ENCODE measurements around the gene ZBTB38.

Gene ZBTB38

DNA sequence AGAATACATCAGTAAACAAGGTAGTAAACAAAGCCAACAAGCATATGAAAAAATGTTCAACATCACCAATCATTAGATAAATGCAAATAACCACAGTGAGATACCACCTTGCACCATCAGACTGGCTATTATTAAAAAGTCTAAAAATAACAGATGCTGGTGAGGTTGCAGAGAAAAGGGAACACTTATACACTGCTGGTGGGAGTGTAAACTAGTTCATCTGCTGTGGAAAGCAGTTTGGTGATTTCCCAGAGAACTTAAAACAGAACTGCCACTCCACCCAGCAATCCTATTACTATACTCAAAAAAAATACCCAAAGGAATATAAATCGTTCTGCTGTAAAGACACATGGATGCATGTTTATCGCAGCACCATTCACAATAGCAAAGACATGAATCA is 30.3 kb upstream of the ZBTB38 start:
- no peak for DNase-seq

DNA sequence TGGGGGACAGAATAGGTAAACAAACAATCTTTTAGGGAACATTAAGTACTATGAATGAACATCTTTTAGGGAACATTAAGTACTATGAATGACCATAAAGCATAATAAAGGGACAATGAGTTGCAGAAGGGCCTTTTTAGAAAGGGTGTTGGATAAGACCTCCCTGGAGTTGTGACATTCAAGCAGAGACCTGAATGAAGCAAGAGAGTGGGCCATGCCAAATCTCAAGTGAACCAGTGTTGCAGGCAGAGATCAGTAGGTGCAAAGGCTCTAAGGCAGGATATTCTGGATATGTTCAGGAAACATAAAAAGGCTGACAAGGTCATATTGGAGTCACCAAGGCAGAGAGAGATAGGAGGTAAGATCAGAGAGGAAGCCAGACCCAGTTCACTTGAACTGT is 29.4 kb upstream of the ZBTB38 start:
- no peak for DNase-seq

DNA sequence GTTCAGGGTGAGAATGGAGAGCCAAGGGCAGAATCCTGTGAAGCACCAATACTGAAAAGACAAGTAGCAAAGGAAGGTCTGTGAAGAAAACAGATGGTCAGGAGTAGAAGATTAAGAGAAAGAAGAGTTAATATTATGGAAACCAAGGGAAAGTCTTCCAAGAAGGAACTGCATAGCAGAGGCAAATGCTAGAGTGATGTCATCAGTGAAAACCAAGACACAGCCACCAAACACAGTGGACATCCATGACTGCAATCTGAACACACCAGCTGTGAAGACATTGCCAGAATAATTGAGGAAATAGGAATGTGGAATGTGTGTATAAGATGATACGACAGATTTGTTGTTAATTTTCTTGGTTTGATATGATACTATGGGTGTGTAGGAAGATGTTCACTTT is 26.8 kb upstream of the ZBTB38 start:
- DNase-seq: no peak

DNA sequence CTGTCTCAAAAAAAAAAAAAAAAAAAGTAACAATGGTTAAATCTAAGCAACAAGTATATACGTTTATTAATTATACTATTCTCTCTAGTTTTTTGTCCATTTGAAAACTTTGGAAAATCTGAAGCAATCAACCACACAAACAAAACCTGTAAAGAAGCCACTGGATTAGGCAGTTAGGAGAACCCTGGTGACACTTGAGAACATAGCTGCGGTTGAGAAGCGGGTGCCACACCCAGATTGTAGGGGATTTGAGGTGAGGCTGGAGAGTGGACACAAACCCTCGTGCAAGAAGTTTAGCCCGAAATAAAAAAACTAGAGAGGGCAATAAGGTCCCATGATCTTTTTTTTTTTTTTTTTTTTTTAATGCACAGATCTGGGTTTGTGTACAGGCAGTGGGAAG is 25.9 kb upstream of the ZBTB38 start:
- DNase-seq: no peak

DNA sequence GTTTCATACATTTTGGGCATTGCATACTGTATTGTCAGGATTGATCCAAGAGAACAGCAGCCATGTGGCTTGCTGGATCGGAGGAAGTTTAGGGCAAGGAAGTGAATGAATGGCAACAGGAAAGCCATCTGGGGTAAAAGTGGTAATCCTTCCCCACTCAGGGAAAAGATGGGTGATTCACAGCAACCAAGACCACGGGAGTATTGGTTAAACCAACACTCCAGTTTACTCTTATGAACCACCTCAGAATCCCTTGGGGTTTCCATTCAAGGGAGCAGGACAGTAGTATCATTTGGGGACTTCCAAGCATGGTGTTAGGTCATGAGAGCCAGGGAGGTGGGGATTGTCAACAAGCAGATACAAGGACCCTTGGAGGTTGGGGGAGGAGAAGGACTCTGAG is 25.2 kb upstream of the ZBTB38 start:
- no peak for DNase-seq

DNA sequence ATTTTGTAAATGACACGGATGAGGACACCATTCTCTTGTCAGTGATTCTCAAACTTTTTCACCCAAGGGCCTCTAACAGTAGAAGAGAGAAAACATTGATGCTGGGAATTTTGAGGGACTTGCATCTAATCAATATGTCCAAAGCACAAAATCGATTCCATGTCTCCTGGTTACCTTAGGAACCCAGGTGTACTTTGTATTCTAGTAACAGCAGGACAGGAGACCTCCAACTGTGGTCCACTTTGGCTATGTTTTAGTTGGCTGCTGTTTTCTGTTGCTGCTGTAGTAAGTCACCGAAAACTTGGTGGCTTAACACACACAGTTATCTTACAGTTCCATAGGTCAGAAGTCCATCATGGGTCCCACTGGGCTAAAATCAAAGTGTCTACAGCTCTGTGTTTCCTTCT is 24.4 kb upstream of the ZBTB38 start:
- DNase-seq: no peak

DNA sequence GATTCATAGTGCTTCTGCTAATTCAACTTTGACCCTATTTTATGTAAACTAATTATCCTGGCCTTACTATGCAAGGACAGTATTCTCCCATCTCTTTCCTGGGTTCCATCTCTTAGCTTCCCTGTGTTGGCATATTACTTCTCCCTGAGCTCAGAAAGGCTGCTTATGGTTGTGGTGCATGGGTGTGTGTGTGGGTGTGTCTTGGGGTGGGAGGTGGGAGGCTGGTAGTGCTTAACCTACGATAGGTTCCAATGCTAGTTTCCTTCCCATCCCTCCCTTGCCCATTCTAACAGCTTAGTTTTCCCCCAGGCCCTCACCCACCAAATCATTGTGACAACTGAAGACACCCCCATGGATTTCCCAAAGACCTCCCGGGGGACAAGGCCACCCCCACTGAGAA is 22.8 kb upstream of the ZBTB38 start:
- DNase-seq: no peak

DNA sequence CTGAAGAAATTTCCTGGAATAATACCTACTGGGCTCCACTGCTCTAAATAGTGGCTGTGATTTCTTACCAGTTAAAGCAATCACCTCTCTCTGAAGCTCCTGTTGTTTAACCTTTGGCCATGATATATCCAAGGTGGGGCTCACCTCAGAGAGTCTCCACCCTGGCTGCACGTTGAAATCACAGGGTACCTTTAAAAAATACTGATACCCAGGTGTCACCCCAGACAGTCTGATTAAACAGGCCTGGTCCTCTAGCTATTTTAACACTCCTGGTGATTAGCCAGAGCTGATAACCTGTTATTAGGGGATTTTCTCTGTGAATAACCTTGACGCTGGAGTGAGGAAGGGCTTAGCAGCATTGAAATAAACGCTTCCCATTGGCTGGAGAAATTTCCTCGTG is 22.3 kb upstream of the ZBTB38 start:
- DNase-seq: no peak

DNA sequence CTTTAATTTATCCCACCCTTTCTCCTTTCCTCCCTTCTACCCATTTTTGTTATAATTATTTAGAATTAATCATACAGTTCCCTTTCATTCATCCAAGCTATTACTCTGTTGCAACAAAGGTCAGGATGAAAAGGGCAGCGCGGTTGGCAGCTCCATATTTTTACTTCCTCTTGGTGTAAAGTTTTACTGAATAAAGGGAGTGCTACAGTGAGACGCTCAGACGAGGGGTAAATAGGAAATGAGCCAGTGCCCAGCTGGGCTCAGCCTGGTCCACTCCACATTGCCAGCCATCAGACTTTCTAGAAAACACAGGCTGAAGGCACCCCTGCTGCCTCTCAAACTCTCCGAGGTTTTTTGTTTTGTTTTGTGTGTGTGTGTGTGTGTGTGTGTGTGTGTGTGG is 21.9 kb upstream of the ZBTB38 start:
- no peak for DNase-seq

DNA sequence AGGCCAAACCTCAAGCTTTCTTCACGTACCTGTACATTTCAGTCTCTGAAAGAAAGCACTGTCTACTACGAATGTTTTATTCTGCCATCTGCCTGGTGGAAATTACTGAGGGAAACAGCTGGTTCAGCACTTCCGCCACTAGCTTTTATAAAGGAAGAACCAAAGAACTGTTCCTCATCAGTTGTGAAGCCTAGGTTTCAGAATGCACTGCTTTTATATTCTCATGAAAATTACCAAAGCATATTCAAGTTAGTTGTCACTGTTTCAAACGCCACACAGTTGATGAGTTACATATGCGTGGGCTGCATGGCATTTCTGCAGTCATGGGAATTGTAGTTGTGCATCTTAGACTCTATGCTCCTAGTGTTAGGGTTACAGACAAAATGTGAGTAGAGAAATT is 21.5 kb upstream of the ZBTB38 start:
- DNase-seq: no peak

DNA sequence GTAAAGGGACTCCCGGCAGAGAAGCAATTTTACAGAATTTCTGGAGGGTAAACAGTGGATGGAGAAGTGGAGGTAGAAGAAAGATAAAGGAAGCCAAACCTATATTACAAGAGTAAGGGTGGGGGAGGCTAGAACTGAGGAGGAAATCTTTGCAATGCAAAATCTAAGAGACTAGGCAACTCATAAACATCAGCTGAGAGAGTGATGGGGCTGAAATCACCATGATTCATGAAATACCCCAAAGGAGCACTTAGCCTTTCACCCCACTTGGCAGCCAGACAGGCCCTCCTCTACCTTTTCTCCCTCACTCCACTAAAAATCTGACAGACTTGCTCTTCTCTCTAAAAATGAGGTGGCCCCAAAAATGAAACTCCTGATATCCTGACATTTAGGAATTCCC is 19.5 kb upstream of the ZBTB38 start:
- DNase-seq: no peak

DNA sequence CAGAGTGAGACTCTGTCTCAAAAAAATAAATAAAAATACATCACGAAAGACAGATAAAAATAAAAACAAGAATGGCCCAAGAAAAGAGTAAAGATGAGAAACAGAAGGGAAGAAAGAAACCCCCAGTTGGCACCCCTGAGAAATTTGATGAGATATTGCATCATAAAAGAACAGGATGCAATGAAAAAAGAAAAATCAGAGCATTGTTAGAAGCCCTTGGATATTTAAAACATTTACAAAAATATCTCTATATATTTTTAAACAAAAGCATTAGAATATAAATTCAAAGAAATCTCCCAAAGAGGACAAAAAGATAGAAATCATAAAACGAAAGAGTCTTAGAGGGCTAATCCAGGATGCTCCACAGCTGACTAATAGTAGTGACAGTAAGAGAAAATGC is 18.6 kb upstream of the ZBTB38 start:
- no peak for DNase-seq

DNA sequence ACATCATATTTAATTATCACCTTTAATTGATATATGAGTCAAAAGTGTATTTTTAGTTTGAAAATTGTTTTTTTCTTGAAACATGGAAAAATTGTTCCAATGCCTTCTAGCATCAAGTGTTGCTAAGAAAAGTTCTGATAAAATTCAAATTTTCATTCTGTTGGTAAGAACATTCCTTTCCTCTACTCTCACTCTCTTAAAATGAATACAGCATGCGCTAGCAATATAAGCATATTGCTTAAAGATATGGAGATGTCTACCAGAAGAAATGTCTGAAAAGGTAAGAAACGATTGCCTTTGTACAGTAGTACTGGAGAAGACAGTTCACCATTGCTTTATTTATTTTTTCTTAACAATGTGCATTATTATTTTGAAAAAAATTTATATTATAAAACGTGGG is 17.6 kb upstream of the ZBTB38 start:
- DNase-seq: no peak

DNA sequence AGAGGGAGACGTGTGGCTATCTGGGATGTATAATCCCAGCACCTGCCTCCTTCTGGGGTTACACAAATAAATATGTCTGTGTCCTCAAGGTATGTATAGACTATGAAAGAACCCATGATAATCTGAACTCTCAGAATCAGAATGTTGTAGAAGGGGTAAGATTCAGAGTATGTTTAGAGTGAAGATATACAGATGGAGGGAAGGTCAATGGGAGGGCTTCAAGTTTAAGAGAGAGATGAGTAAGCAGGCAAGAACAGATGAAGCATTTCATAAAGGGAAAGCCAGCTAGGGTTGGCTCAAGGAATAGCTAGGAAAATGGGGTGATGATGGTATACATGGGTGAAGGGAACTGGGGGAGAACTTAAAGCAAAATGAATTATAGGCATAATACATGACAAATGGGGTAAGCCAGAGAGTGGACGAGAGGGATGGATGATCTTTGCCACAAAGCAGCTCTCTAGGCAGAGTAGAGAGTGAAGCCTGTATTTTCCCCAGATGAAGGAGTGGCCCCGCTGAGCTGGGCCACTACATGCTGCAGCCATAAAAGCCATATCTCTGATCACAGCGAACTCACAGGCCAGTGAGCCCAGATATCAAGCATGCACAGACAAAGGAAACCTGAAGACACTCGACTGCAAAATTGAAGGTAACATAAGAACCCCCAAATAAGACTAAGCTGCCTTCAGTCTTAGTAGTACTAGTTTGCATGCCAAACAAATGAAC is 15.9 kb upstream of the ZBTB38 start:
- no peak for DNase-seq

DNA sequence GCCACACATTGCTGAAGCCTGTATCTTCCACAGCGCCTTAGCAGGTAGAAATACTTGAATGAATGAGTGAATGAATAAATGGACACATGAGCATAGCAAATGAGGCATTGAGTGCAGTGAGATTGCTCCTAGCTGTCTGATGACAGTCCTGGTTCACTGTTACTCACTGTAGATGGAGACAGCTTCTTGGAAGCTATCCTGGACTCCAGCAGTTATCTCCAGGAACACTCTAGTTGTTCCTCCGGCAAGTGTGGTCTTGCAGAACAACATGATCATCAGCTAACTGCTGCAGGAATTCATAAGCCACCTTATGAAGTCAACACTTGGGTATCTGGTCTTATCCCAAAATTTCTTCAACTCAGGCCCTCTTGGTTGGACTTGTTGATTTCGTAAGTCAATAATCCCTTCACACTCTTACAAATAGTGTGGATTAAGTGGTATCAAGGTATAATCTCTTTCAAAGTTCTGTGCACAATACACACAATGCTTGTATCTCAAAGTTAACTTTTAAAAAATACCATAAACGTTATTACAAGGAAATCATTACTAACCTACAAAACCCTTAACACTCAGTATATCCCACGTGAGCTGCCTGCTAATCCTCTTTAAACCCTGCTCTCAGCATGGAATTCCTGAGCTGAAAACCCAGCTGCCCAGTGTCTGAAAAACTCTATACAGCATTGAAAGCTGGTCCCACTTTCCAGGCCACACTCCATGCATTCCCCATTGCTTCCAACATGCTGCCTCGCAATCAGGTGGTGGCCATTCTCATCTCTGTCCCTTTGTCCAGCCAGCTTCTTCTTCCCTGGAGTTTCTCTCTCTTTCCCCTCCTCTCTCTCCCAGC is 14.4 kb upstream of the ZBTB38 start:
- DNase-seq: no peak

DNA sequence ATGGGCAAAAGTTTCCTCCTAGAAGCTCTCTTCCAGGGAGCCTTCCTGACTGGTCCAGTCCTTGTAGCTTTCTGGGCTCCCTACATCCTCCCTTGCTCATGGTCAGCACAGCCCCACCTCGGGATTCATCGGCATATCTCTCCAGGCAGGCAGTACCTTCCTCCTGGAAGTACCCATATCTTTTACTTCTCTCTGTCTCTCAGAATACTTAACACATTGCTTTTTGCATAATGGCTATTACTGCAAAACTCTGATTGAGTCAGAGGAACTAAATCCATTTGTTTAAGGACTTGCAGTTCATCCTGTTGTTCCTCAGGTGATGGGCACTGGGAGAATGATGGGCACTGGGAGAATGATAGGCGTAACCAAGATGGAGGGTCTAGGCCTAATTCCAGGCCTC is 13.8 kb upstream of the ZBTB38 start:
- DNase-seq: no peak

DNA sequence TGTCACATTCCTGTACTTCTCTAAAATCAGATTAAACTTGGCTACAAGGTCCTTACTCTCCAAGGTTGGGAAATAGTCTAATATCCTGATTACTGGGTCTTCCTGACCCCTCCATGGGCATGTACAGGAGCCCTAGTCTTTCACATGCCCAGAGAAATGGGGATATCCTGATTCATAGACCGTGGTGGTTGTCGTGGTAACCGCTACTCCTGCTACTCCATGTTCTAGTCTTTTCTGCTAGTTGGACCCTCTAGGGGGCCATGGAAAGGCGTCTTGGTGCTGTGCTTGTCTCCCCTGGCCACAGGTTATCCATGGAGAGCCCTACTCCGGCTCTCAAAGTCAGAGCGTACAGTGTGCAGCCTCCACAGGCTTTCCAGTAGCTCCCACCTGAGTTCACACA is 13.1 kb upstream of the ZBTB38 start:
- DNase-seq: no peak

DNA sequence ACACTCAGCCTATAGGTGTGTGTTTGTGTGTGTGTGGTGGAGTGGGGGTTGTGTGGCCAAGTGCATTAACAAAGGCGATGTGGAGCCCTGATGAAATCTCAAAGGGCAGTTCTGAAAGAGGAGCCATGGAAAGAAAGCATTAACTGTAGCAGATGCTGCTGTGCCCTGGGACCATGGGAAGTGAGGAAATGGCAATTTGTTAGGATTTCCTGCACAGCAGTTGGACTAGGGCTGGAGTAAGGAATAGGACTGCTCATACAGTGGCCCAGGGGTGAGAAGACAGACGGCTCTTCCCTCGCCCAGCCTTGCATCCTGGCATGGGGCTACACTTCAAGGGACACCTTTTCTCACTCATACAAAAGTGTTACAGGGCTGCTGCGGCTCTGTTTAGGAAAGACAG is 12.3 kb upstream of the ZBTB38 start:
- no peak for DNase-seq

DNA sequence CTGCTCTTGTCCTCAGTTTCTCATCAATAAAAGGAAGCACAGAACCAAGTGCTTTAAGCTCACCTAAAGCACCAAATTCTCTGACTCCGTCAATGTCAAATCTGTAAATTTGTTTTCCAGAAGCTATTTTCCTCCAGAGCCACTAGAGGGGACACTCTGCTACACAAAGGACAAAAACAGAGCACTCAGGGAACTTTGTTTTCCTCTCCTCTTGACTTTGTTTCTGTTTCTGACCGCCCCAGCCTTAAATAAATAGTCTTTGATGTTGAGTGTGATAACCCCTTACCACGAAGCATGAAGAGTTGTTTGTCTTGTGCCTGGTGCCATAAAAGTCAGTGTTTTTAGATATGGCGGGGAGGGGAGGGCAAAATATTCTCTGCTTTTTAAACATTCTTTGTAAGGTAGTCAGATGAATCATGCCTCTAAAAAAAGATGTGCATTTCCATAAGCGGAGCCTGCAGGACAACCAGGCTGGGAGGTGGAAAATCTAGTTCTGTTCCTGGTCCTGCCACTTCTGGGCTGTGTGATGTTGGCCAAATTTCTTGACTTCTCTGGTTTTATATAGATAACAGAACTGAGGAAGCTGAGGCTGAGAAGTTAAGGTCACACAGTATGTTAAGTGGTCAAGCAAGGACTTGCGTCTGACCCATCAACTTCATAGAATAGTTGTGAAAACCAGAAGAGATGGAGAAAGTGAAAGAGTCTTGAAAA is 7.3 kb upstream of the ZBTB38 start:
- no peak for DNase-seq

DNA sequence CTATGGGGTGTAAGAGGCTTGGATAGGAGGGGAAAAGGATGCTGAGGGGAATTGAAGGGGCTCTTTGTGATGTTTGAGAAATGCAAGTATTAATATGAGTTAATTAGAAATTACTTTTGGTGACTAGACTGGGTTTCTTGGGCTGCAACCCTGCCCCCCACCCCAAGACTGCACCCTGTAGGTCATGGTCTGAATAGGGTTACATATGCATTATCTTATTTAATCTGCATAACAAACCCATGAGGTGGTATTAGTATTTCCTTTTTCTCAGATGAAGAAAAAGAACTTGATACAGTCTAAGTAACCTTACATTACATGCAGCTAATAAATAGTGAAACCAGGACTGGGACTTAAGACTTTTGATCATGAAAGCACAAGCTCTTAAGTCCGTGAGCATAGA is 5.6 kb upstream of the ZBTB38 start:
- no peak for DNase-seq

DNA sequence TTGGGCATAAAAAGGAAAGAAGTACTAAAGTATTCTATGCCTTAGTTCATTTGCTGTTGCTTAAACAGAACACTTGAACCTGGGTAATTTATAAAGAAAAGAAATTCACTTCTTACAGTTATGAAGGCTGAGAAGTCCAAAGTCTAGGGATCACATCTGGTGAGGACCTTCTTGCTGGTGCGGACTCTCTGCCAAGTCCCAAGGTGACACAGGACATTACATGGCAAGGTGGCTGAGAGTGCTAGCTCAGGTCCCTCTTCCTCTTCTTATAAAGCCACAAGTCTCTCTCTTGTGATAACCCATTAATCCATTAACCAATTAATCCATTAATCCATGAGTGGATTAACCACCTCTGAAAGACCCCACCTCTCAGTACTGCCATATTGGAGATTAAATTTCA is 3.1 kb upstream of the ZBTB38 start:
- DNase-seq: no peak

DNA sequence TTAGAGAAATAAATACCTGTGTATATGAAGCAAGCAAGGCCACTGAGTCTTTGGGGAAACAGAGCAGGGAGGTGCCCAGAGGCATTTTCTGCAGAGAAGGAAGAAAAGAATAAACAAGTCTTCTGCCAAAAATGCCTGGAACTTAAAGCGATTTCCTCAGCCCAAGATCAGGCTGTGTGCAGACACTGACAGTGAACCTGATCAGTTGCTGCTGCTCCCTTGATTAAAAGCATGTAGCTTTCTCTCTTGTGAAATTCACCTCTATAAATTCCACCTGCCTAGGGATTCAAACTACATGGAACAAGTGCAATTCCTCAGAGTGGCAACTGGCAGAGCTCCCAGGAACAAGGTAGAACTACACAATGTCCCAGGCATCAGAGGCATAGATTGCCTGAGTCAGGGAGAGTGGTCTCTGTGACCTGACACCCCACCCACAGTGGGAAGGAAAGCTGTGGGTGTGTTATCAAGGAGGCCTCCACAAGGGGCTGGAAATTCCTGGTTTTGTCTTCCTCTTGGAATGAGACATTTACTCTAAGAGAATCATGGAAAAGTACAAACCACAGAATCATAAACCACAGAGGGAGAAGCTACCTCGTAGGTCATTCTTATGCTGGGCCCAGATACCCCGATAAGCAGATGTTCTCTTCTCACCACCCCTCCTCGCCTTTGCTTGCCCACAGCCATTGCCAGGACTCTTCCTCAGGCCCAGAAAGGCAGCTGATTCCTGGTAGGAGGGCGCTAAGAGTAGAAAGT is 1.8 kb upstream of the ZBTB38 start:
- DNase-seq: no peak

DNA sequence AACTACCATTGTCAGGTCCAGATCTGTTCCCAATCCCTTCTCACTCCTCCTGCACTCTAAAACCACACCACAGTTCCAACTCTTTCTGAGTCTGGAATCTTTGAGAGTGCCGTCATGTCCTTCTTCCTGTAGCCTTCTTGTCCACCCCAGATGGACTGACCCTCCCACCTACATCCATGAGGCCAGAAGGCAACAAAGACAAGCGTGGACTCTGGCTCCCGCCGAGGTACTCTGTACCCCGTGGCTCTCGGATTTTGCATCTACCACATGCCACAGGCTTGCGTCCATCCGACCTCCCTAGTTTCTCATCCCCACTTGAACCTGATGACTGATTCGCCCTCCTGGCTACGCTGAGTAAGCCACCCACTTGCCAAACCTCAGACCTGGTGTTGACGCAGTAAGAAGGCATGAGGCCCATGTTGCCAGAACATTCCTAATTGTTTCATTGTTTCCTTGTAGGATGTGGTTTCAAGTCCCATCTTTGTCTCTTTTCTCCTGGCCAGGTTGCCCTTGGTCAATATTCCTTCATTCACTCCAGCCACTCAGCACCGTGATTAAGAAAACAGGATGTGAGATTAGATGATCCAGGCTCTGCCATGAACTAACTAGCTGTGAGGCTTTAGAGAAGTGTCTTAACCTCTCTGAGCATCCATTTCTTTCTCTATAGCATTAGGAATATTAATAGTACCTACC is 1.1 kb upstream of the ZBTB38 start:
- DNase-seq: no peak
